Body of pancreas (tissue), 4 donors: ENCODE results near the gene ULK2.

Experiments
- POLR2A ChIP-seq, 3 donors: fragments of 450-650 bp; IDR thresholded peaks; one replicate each; pipeline ENCODE4 v1.6.1; 2016; ENCODE audit warnings: antibody characterized with exemption in 3 of 3, mild to moderate bottlenecking in 2 of 3
- TF ChIP-seq, protein P1 (sequence below), 7 experiments: fragments of 450-650 bp in 4 of 7; fragments of 200-600 bp in 3 of 7; sonication (generic) in 3 of 7; IDR thresholded peaks; one replicate each; pipeline ENCODE4 v1.5.1; 2016 to 2019; ENCODE audit warnings: antibody characterized with exemption in 7 of 7

- TF ChIP-seq POLR2A (IDR thresholded peaks at IDR 0.05), result no peak
- TF ChIP-seq, protein P1, sequence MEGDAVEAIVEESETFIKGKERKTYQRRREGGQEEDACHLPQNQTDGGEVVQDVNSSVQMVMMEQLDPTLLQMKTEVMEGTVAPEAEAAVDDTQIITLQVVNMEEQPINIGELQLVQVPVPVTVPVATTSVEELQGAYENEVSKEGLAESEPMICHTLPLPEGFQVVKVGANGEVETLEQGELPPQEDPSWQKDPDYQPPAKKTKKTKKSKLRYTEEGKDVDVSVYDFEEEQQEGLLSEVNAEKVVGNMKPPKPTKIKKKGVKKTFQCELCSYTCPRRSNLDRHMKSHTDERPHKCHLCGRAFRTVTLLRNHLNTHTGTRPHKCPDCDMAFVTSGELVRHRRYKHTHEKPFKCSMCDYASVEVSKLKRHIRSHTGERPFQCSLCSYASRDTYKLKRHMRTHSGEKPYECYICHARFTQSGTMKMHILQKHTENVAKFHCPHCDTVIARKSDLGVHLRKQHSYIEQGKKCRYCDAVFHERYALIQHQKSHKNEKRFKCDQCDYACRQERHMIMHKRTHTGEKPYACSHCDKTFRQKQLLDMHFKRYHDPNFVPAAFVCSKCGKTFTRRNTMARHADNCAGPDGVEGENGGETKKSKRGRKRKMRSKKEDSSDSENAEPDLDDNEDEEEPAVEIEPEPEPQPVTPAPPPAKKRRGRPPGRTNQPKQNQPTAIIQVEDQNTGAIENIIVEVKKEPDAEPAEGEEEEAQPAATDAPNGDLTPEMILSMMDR (IDR thresholded peaks at IDR 0.05), result no peak
Measured at GRCh38 chr17:19770985-19771735, 96.6 kb downstream of the ULK2 start.
